Measurements from ENCODE around the gene AMBRA1.

Gene AMBRA1

DNA sequence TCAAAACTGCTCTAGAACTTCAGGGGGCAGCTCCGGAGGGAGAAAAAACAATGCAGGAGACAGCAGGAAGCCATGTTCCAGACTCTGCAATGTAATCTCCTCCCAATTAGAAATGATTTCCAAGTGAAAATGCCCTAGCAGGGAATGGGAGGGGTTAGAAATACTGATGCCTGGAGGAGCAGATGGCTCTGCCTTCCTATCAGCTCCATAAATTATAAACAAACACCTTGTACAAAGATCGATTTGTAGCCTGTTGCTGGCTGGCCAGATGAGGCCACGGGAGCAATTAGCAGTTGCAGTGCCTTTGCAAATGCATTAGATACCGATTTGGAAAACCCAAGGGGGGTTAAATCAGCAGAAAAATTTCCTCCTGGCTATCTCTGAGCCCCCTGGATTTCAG is 155.6 kb downstream of the AMBRA1 start:
- no peak for DNase-seq (ENCODE audit: low spot score)

DNA sequence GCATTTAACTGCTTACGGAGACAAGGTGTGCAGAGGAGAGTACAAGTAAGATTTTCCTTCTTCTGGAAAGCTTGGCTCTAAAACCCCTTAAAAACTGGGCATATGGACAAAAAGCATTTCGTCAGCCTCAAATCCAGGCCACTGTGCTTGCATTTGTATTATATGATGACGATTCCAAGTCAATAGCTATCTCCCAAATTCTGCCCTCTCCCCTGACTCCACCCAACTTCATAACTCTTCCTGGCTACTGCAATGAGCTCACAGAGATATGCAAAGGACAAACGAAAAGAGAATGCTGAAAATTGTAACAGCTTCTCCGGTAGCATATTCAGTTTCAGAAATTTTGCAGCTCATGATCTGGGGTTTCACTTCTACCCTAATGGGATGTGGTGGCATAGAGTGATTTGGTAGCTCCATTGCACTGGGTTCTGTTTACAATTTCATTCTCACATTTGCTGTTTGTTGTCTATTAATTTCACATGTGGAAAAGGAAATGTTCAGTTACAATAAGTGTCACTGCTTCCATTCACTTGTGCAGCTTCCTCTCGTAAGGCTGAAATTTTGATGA is 156.6 kb downstream of the AMBRA1 start:
- DNase-seq (ENCODE audit: low spot score) = no peak

- DNase-seq (ENCODE audit: low spot score) = no peak
Observed at GRCh38 chr11:46436113-46436512, 157.7 kb downstream of the AMBRA1 start.

DNA sequence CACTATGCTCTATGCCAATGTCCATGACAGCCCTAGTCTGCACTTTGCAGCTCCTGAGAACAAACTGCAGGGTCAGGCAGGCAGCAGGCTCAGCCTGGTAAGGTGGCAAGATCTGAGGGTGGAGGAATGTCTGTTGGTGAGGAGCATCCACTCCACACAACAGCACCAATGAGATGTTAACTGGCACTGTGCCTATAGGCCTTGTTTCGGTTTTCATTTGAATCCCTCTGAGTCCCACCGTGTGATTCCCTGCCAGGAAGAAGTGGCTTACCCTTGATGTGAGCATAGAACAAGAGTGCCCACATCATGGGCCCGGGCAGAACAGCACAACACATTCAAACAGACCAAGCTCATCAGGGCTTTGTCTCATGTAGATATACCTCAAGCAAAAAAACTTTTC is 158.1 kb downstream of the AMBRA1 start:
- DNase-seq (ENCODE audit: low spot score) = no peak

DNA sequence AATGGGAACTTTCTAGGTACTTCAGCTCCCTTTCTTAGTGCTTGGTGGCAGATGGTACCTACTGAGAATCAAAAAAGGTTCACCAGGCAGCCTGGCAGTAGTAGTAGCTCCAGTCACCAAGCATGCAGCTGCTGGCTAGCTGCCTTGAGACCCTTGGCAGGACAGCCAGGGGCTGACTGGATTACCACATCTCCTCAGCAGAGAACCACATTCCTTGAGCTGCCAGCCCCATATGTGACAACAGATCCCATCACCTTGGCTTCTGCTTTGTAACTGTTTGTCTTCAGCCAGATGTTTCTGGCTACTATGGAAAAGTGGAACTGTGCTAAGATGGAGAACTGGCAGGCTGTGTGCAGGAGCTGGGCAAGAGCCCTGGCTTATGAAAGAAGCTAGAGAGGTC is 162.6 kb downstream of the AMBRA1 start:
- DNase-seq (ENCODE audit: low spot score) = no peak

- DNase-seq (ENCODE audit: low spot score) = no peak
Observed at GRCh38 chr11:46429717-46430116, 164.1 kb downstream of the AMBRA1 start.

DNA sequence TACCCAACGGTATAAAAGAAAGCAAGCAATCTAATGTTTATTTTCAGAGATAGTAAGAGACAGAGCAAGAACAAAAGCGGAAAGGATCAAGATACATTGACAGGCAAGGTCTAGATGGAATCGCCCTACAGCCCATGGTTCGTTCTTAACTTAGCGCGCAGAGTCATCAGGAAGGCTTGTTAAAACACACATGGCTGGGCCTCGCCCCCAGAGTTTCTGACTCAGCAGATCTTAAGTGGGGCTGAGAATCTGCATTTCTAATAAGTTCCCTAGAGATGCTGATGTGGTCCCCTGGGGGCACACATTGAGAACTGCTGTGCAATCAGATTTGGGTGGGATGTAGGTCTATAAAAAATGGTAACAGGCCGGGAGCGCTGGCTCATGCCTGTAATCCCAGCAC is 166.5 kb downstream of the AMBRA1 start:
- DNase-seq (ENCODE audit: low spot score) = no peak

DNA sequence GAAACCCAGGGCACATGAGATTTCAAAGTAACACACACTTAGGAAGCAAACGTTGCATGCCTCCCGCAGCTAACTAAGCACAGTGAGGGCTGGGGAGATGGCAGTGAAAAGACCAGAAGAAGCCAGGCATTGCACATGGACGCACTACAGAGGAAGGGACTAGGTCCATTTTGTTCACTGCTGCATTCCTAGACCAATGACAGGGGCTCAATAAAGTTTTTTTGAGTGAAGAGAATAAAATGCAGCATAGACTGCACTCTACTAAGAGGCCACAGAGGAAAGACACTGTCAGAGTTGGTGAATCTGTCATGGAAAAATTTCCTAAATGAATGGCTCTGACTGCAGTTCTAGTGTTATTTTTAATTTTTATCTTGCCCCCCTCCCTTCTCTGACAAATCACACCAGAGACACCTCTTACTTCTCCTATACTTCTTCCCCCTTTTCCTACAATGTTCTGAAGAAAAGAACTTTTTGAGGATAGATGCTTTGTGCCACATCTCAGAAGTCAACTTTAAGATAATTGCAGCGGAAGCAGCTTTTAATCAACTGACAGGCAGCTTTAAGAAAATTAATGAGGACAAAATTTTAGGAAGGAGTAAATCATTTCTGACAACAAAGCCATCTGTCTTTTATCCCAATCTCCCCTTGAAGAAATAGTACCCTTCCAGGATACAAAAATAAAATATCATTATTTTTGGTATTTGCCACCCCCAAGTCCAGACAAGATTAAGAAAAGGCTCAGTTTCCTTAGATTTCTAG is 167.4 kb downstream of the AMBRA1 start:
- no peak for DNase-seq (ENCODE audit: low spot score)

GRCh38 chr11:46422588-46422987 is 171.2 kb downstream of the AMBRA1 start:
- no peak for DNase-seq (ENCODE audit: low spot score)

DNA sequence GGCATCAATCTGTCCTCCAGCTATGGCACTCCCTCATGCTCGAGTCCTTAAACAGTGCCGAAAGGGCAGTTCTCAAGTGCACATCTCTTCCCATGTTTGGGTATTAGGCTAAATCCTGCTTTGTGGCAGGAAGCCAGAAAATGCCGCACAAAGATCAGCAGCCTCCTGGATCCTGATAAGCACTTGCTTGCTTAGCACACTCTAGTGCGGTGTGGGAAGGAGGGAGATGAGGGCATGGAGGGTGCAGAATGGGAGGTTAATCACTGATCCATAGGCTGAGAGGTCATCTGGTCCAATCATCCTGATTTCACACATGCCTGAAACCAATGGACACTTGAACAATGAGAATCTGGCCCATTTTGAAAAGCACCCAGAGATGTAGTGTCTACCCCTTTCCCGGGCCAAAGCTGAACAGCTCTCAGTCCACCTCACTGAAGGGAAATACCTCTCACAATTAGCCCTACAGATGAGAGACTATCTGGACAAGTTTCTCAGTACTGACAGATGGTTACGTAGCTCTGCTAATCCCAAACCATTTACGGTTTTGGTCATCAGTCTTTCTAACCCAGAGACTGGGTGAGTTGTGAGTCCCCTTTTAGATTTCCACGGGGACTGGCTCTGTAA is 172.5 kb downstream of the AMBRA1 start:
- DNase-seq (ENCODE audit: low spot score) = no peak

DNA sequence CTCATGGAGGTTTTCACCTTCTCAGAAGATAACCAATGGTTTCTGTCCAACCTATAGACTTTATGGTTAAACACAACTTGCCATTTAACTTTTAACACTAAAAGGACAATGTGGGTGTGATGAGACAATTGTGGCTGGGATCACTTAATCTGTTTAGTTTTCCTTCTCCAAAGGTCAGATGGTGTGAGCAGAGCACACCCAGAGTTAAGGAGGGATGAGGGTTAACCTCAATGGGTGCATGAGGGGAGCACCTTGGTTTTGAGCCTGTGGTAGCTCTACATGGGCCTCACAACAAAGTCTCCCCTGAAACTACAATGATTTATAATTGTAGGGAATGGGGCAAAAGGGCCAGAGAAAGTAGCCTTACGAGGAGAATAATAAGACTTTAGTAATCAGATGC is 173.3 kb downstream of the AMBRA1 start:
- no peak for DNase-seq (ENCODE audit: low spot score)

DNA sequence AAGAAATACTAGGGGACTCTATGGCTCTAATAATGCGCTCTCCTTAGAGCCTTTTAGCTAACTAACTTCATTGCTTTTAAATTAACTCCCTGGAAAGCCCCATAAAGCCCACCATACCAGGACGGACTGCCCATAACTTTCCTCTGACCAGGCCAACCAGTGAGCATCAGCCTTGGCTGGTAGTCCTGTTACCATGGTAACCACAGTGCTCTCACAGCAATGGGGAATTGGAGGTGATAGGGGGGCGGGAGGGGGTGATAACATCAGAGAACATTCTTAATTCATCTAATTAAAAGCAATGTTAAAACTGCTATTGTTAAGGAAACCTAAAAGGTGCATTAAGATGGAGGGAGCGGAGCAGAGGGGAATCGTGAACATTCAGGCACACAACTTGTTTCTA is 175.1 kb downstream of the AMBRA1 start:
- DNase-seq (ENCODE audit: low spot score) = no peak

- no peak for DNase-seq (ENCODE audit: low spot score)
Observed at GRCh38 chr11:46417711-46418110, 176.1 kb downstream of the AMBRA1 start.

DNA sequence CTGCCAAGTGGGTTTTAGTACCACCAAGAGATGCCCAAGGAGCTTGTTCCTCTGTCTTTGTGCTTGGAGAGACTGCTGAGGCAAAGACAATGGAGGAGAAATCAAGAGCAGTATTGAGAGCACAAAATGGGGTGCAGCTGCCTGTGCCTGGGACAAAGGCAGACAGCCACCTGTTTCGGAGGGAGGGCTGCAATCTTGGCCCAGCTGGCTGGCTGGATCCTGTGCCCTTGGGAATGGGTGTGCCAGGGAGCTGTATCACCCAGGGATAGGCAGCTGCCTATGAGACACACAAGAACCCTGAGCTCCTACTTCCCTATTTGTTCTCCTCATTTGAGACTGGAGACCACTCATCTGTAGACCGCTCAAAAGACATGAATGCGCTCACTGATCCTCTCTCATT is 178.9 kb downstream of the AMBRA1 start:
- DNase-seq (ENCODE audit: low spot score) = no peak

DNA sequence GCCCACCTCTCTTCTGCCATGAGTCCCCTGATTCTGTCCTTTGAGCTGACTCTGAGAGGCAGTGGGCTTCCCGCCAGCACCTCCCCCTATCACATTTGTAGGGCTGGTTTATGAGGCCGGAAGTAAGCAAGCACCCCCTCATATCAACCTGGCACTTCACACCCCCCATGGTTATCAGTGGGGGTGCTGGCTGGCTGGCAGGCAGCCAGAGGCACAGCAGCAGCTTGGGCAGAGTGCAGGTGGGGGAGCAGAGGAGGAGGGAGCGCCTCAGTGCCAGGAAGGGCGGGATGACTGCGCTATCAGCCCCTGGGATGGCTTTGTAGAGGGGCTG is 179.4 kb downstream of the AMBRA1 start:
- DNase-seq (ENCODE audit: low spot score) = no peak

- no peak for DNase-seq (ENCODE audit: low spot score)
Observed at GRCh38 chr11:46413760-46414465, 179.9 kb downstream of the AMBRA1 start.

- no peak for DNase-seq (ENCODE audit: low spot score)
Observed at GRCh38 chr11:46410021-46410420, 183.8 kb downstream of the AMBRA1 start.

DNA sequence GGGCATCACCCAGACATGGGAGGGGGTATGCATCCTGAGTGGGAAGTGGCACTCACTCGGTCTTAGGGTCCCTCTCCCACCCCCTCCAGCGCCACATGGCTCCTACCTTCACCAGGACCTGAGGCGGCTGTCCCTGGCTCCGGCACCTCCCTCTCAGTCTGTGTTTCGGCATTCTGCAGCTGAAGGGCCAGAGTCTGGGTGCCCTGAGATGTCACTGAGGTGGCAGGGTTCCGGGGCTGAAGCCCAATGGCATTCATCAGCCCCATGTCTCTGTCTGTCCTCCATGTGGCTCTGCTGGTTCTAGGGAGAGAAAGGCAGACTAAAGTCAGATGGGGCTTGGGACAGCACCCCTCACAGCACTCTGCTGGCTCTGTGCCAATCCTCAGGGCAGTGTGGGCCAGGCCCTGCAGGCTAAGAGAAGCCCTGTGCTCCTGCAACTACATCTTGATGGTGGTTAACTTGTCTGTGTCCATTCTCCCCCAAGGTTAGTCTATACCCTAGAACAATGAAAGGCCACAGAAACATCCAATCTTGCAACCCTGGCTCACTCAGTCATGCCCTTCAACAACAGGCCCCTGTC is 185.3 kb downstream of the AMBRA1 start:
- no peak for DNase-seq (ENCODE audit: low spot score)

DNA sequence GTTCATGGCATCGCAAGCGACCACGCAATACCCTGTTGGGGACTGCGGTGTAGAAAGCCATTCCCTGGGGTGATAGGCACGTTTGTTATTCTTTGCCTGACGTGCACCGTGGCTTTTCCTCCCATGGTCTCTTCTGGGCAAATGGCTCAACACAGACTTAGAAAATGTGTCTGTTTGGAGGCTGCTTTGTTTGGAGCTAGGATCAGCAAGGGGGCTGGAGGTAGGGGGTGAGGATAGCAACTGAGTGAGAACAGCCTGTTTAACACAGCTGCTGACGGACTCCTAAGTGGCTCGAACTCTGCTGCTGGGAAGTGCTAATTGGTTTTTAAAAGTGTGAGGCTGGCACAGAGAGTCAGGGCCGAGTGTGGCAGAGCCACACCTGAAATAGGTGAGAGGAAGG is 186.2 kb downstream of the AMBRA1 start:
- DNase-seq (ENCODE audit: low spot score) = no peak

DNA sequence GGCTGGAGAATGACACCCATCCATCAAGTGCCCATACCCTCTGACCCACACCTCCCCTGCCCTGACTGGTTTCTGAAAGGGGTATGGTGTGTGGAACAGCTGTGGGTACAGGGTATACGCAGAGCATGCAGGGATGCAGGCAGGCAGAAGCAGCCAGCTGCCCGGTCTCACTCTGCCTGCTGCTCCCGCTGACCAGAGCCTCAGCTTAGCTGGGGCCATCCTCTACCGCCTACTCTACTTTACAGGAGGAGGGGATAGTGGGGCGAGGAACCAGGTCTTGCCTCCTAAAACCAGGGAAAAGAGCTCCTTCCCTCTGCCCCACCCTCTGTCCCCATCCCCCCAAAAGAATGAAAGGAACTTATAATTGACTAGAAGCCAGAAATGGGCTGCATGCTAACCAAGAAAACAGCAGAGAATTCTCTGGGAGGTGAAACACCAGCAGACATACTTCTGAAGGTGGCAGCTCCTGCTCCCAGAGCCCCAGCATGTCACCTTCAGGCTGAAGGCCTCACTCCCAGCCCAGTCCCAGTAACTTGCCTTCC is 189.3 kb downstream of the AMBRA1 start:
- no peak for DNase-seq (ENCODE audit: low spot score)

DNA sequence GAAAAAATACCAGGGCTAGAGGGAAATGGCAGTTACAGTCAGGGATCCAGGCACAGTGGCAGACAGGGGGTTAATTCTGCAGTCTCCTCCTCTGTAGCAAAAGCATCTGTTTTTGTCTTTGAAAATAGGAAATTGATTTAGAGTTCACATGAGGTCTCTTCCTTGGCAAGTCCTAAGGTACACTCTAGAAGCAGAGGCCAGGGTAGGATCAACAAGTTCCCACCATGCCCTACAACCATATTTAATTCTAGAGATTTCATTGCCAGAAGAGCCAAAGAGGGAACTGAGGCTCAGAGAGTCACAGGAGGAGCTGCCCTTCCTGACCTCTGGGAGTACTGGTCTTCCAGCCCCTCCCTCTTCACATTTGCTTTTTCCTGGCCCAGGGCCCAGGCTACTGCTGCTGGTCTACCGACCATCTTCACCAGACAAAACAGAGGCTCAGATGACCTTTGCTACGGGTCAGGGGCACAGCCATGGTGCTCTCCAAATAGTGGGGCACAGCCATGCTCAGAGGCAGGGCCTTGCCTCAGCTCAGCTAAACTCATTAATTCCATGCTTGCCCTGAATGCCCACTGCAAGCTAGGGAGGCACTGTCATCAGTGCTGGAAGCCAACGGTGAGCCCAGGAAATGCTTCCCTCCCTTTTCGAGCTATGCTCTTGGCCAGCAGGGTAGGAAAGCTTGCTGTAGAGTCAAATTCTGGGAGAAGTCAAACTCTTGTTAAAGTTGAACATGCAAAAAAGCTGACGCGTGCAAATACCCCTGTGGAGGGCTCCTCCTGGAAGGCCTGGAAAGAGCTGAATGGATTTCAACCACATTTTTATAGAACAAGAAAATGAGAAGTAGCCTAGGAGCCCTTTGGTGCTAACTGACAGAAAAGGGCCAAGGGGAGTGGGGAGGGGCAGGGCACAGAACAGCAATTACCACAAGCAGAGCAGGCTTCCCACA is 190.6 kb downstream of the AMBRA1 start:
- DNase-seq (ENCODE audit: low spot score) = no peak

All from AG08396 (cell line).